Measurements from ENCODE around the gene HOTAIR. TPM values are rescaled to one million over a fixed set of nuclear protein-coding genes. Genes with fewer than 3 reads are reported as not detected.
A peak's percentile ranks its signal among the peaks of the same experiment; 100 is the strongest.

Gene HOTAIR
- total RNA-seq, 1 experiment from 2014 or later = not detected

DNA sequence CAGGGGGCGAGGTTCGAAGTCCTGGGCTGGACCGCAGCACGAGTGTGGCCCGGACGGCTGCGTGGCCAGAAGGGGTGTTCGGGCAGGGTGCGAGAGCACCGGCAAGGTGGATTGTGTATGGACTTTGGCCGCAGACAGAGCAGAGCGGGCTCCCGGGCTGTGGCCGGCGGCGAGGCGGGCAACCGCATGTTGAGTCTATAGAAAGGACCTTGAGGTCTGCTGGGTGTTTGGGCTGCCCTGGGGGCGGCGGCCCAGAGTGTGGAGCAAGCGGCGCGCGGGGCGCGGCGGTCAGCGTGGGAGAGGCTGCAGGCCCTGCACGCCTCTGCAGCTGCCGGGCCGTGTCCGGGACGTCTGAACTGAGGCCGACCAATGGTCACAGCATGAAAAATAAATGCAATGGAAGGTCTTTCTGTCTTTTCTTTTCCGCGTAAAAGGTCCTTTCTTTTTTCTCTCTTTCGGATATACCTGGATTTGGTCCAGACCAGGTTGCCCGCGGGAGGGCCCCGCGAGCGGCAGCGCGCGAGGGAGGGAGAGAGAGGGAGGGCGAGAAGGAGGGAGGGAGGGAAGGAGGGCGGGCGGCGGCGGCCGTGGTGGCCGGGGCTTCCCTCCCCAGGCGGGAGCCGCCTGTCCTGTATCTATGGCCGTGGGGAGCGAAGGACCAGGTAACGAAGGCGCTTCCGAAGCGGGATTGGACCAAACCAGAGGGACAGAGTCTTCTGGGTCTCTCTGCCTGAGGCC, 19.7 kb upstream of the HOTAIR start:
- H2AFZ ChIP-seq (ENCODE audit: low read length) = no peak overlapping the region
- WGBS (ENCODE audit: extremely low coverage, insufficient read length, low lambda C conversion rate) = no CpG with 5 or more reads among the region's 60 CpGs
- no peak overlapping the region for H2BK12ac ChIP-seq (ENCODE audit: insufficient read length, low read depth, low read length)
- 0 out of 2 replicates have a peak overlapping the region, but pooled peaks have one; percentile 83 for H2BK15ac ChIP-seq (ENCODE audit: low read depth, low read length)
- no peak overlapping the region for H2BK20ac ChIP-seq (ENCODE audit: low read depth, low read length, poor library complexity, severe bottlenecking)
- H2BK120ac ChIP-seq (ENCODE audit: low read depth, low read length, poor library complexity, severe bottlenecking) = no peak overlapping the region
- no peaks in the 10 kb centered on the region for H3K79me2 ChIP-seq (ENCODE audit: insufficient read depth, low read length)
- no peak overlapping the region for H3K56ac ChIP-seq (ENCODE audit: insufficient read length, low read depth, low read length)
- peak overlapping the region; percentile 41 for H3K4me2 ChIP-seq (ENCODE audit: insufficient read depth, insufficient read length, low read length)
- H3K23me2 ChIP-seq (ENCODE audit: insufficient read length, low read depth, low read length, poor library complexity, severe bottlenecking) = no peaks in the 10 kb centered on the region
- Mint-ChIP-seq H3K9me3 (peaks cover 0 to 3% of the 10 kb centered on the region in 2 experiments; a peak in 2 of 5 replicates), H3K27me3 (ENCODE audit: low read depth) (peaks cover 100% of the 10 kb centered on the region), H3K4me3 (peak overlapping the region in 1 of 2 experiments; percentile 73; a peak in 1 of 5 replicates), H3K36me3 (ENCODE audit: insufficient read depth in 1 of 3, low read depth in 3 of 3) (no peaks in the 10 kb centered on the region), H3K4me1 (peaks cover 7 to 31% of the 10 kb centered on the region in 2 experiments), H3K27ac (no peak overlapping the region)
- no peaks in the 10 kb centered on the region for H3K79me1 ChIP-seq (ENCODE audit: insufficient read depth, low read depth, low read length, poor library complexity, severe bottlenecking)
- no peak overlapping the region for H3K23ac ChIP-seq (ENCODE audit: insufficient read length, low read depth, low read length)
- peaks cover 99% of the 10 kb centered on the region for H3K27me3 ChIP-seq (ENCODE audit: insufficient read depth, low read length)
- no peak overlapping the region for H4K8ac ChIP-seq (replicated peaks; ENCODE audit: insufficient read length, low read depth, low read length)
- TF ChIP-seq, protein P1, sequence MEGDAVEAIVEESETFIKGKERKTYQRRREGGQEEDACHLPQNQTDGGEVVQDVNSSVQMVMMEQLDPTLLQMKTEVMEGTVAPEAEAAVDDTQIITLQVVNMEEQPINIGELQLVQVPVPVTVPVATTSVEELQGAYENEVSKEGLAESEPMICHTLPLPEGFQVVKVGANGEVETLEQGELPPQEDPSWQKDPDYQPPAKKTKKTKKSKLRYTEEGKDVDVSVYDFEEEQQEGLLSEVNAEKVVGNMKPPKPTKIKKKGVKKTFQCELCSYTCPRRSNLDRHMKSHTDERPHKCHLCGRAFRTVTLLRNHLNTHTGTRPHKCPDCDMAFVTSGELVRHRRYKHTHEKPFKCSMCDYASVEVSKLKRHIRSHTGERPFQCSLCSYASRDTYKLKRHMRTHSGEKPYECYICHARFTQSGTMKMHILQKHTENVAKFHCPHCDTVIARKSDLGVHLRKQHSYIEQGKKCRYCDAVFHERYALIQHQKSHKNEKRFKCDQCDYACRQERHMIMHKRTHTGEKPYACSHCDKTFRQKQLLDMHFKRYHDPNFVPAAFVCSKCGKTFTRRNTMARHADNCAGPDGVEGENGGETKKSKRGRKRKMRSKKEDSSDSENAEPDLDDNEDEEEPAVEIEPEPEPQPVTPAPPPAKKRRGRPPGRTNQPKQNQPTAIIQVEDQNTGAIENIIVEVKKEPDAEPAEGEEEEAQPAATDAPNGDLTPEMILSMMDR (conservative IDR thresholded peaks at IDR 0.05) = no peak
- no peak overlapping the region for H3T11ph ChIP-seq (ENCODE audit: low read length)
- H2AK5ac ChIP-seq (ENCODE audit: insufficient read length, low read length) = no peak overlapping the region
- H3K27ac ChIP-seq (ENCODE audit: insufficient read length, low read depth, low read length) = no peak overlapping the region
- no peak overlapping the region for H3K14ac ChIP-seq (ENCODE audit: insufficient read depth, low read length)
- H3K9me3 ChIP-seq (ENCODE audit: control insufficient read depth, low read depth, low read length) = no peaks in the 10 kb centered on the region
- no peak overlapping the region for H4K5ac ChIP-seq (ENCODE audit: insufficient read length, low read depth, low read length)
- no peak for DNase-seq
- H4K91ac ChIP-seq (ENCODE audit: insufficient read length, low read depth, low read length) = no peak overlapping the region
- no peak overlapping the region for H3K18ac ChIP-seq (ENCODE audit: insufficient read length, low read depth, low read length)
- no peak overlapping the region for H2BK5ac ChIP-seq (ENCODE audit: insufficient read length, low read length)
- no peaks in the 10 kb centered on the region for H3K4me1 ChIP-seq (ENCODE audit: insufficient read depth, low read length)
- H3K9ac ChIP-seq (ENCODE audit: extremely low read depth, insufficient read length, low read length) = no peak overlapping the region
- no peak overlapping the region for H3K4ac ChIP-seq (ENCODE audit: low read depth, low read length)
- no peaks in the 10 kb centered on the region for H4K20me1 ChIP-seq (ENCODE audit: control insufficient read depth, insufficient read depth, insufficient read length)
